GM12873 (cell line): ENCODE data around the gene ADARB2.

Source experiments
- CTCF ChIP-seq: IDR thresholded peaks from 2 replicates; pipeline ENCODE4 v1.5.1; 2012; ENCODE audit warnings: low read depth, mild to moderate bottlenecking, moderate library complexity, low read length, control low read depth; ENCODE audit not compliant: insufficient read depth; ENCODE audit errors: missing control alignments

Gene ADARB2

GRCh38 chr10:1650542-1651269, 86.6 kb downstream of the ADARB2 start:
- TF ChIP-seq CTCF: no peak

GRCh38 chr10:1648648-1649047, 88.7 kb downstream of the ADARB2 start:
- TF ChIP-seq CTCF: no peak

- no peak for TF ChIP-seq CTCF
These were observed 91.0 kb downstream of the ADARB2 start for GRCh38 chr10:1646332-1646731.

- TF ChIP-seq CTCF: no peak
These were observed 91.4 kb downstream of the ADARB2 start for GRCh38 chr10:1645896-1646295.

- no peak for TF ChIP-seq CTCF
These were observed 93.1 kb downstream of the ADARB2 start for GRCh38 chr10:1644191-1644711.

- TF ChIP-seq CTCF: no peak
These were observed 93.5 kb downstream of the ADARB2 start for GRCh38 chr10:1643908-1644179.

GRCh38 chr10:1643161-1643907, 94.0 kb downstream of the ADARB2 start:
- TF ChIP-seq CTCF: no peak
